HK-2 (cell line): ENCODE results near the gene ZCWPW1.
"Not testable (repeated sequence)": the region's sequence is repeated elsewhere in the genome, so short reads cannot be mapped to it uniquely, and the experiment has no call there.

ENCODE experiments used
- DNase-seq: peaks from one replicate; pipeline ENCODE4 v3.0.0-alpha.2; 2018; ENCODE audit not compliant: unreplicated experiment

The ZCWPW1 gene

DNA sequence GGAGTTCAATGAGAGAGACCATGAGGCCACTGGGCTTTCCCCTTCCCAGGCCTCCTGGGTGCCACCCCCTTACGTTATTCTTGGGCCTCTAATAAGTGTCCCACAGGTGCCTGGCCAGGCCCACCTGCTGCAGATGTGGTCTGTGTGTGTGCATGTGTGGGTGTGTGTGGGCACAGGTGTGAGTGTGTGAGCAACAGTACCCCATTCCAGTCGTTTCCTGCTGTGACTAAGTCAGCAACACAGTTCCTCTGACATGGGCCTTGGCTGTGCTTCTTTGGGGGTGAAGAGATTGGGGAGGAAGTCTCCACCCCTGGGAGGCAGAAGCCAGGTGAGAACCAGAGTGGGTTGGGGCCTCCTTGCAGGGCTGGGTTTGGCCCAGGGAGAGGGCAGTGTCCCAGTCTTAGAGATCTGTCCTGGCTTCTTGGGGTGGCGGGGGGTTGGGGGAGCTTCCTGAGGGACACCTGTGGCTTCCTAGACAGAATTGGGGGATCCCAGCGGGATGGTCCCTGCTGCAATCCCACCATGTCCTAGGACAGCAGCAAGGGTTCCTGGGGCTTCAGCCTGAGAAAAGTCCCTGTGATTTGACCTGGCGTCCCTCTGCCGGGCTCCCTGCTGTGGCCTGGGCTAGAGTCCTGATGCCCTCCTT lies 74.7 kb downstream of the ZCWPW1 start:
- no peak for DNase-seq

DNA sequence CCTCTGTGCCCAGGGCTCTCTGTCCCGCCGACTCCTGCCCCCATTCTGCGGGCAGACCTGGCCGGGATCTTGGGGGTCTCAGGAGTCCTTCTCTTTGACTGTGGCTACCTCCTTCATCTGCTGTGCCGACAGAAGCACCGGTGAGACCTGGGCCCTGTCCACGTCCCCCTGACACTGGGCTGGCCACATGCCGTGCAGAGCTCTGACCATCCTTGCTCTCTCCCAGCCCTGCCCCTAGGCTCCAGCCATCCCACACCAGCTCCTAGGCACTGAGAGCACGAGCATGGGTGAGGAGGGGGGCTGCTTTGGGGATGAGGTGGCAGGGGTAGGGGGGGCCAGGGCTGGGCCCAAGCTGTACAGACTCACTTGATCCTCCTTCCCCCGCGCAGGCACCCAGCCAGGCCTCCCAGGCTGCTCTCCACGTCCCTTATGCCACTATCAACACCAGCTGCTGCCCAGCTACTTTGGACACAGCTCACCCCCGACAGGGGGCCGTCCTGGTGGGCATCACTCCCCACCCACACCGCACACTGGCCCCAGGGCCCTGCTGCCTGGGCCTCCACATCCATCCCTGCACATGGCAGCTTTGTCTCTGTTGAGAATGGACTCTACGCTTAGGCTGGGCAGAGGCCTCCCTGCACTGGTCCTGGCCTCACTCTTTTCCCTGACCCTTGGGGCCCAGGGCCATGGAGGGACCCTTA lies 75.4 kb downstream of the ZCWPW1 start:
- no peak for DNase-seq

DNA sequence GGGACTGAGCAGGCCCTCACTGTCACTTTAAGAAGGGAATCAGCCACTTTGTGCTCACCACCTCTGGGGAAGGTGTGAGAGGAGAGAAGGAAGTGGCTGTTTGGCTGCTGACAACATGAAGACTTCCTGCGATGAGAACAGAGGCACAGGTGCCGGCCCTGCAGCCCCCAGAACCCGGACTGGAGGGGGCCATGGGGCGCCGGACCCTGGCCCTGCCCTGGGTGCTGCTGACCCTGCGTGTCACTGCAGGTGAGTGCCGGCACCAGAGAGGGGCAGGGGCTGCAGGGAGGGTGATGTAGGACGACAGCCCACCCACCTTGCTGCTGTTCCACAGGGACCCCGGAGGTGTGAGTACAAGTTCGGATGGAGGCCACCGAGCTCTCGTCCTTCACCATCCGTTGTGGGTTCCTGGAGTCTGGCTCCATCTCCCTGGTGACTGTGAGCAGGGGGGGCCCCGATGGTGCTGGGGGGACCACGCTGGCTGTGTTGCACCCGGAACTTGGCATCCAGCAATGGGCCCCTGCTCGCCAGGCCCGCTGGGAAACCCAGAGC lies 76.2 kb downstream of the ZCWPW1 start:
- not testable (repeated sequence) for DNase-seq

DNA sequence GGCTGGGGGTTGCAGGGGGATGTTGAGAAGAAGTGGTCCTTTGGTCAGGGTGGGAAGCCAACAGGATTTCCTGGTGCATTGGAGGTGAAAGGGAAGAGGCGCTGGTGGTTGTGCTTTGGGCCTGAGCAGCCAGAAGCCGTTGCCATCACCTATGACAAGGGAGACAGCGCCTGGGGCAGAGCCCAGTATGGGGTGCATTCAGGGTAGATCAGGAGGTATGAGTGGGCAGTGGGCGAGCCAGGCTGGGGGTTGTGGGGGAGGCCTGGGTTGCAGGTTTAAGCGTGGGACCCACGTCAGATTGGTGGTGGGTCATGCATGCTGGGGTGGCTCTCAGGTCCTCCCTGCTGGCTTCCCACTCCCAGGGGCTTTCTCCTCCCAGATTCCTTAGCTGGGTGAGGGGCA lies 76.8 kb downstream of the ZCWPW1 start:
- no peak for DNase-seq
